Gastrocnemius medialis (tissue), 4 donors: ENCODE results near the gene TCTN1. TPM values are rescaled to one million over a fixed set of nuclear protein-coding genes. Genes with fewer than 3 reads are reported as not detected.
"Not testable (repeated sequence)": the region's sequence is repeated elsewhere in the genome, so short reads cannot be mapped to it uniquely, and the experiment has no call there.

Experiments
- ATAC-seq, 2 donors: fragments of 150-250 bp; one replicate each; pipeline ENCODE4 v1.9.1; 2016
- DNase-seq, 2 donors: peaks; one replicate each; pipeline ENCODE4 v3.0.0-alpha.2; 2019
- H3K27ac ChIP-seq, 4 donors: fragments of 200-600 bp; sonication (generic); 1 replicate in 1 of 4; 2 replicates in 3 of 4; pipeline ENCODE4 v1.5.1; 2016 to 2018; ENCODE audit warnings: mild to moderate bottlenecking in 2 of 4, moderate library complexity in 1 of 4
- H3K27me3 ChIP-seq, 3 donors: fragments of 200-600 bp; sonication (generic) in 2 of 3; 1 replicate in 1 of 3; 2 replicates in 2 of 3; pipeline versions ENCODE4 v1.5.1 to v1.6.0; 2016 to 2019; ENCODE audit warnings: mild to moderate bottlenecking in 1 of 3, moderate library complexity in 1 of 3
- H3K36me3 ChIP-seq, 2 donors: fragments of 200-600 bp; sonication (generic) in 1 of 2; one replicate each; pipeline ENCODE4 v1.5.1; 2017 to 2018
- H3K4me1 ChIP-seq, 2 donors: fragments of 200-600 bp; sonication (generic) in 1 of 2; one replicate each; pipeline ENCODE4 v1.5.1; 2016 to 2017; ENCODE audit warnings: mild to moderate bottlenecking in 2 of 2
- H3K4me3 ChIP-seq, 4 donors: fragments of 200-600 bp; sonication (generic) in 3 of 4; 1 replicate in 1 of 4; 2 replicates in 3 of 4; pipeline ENCODE4 v1.5.1; 2016 to 2019; ENCODE audit warnings: mild to moderate bottlenecking in 2 of 4
- H3K9me3 ChIP-seq, 3 donors: fragments of 200-600 bp; sonication (generic) in 2 of 3; 1 replicate in 1 of 3; 2 replicates in 2 of 3; pipeline ENCODE4 v1.5.1; 2016 to 2019
- CTCF ChIP-seq, 5 experiments: fragments of 450-650 bp in 3 of 5; fragments of 200-600 bp in 2 of 5; sonication (generic) in 2 of 5; IDR thresholded peaks in 4 of 5; conservative IDR thresholded peaks in 1 of 5; 1 replicate in 4 of 5; 2 replicates in 1 of 5; pipeline ENCODE4 v1.5.1; 2016 to 2019; ENCODE audit warnings: antibody characterized with exemption in 5 of 5, mild to moderate bottlenecking in 3 of 5, moderate library complexity in 3 of 5
- POLR2A ChIP-seq, 2 donors: fragments of 450-650 bp; IDR thresholded peaks; one replicate each; pipeline ENCODE4 v1.6.1; 2017; ENCODE audit warnings: antibody characterized with exemption in 2 of 2, mild to moderate bottlenecking in 2 of 2, moderate library complexity in 2 of 2
- in situ Hi-C, 4 donors: fragments of 200-750 bp; cut with MboI; loops; one replicate each; pipeline versions ENCODE4 v1.15.0 to v1.8.0; 2017; ENCODE audit warnings: low sequenced_read_pairs in 4 of 4
- intact Hi-C: fragments of 100-400 bp; cut with DNase I; formaldehyde crosslinking; loops from one replicate; pipeline ENCODE4 v1.15.1; 2023; ENCODE audit warnings: low total_unique reads
- total RNA-seq, 4 donors: library from RNA; depleted of rRNA; stranded (reverse); fragments of >200 nt; gene quantifications; one replicate each; pipeline versions ENCODE4 v1.1.0 to v1.2.3, GENCODE V29; 2016

TCTN1 gene
- total RNA-seq, 4 donors from 2014 or later, result 4.7 to 30.8 (median 22.7) TPM

GRCh38 chr12:110568752-110569151, 45.2 kb upstream of the TCTN1 start:
- Histone ChIP-seq H3K9me3 (peaks cover 0 to 5% (median 2%) of the 10 kb centered on the region in 3 donors), H3K36me3 (no peaks in the 10 kb centered on the region), H3K4me1 (peaks cover 60 to 65% of the 10 kb centered on the region in 2 donors), H3K27me3 (no peaks in the 10 kb centered on the region), H3K27ac (peak overlapping the region in 3 of 4 donors; percentile 55 to 95 (median 89)), H3K4me3 (no peak overlapping the region)
- ATAC-seq (no peak), DNase-seq (no peak)
- in situ Hi-C loops, result no loop called here
- TF ChIP-seq POLR2A (IDR thresholded peaks at IDR 0.05) (no peak), CTCF (IDR thresholded peaks at IDR 0.05 in 4 of 5, conservative IDR thresholded peaks at IDR 0.05 in 1 of 5) (no peak)
- intact Hi-C loops, result no loop called here

GRCh38 chr12:110569838-110570237, 44.1 kb upstream of the TCTN1 start:
- H3K4me3 ChIP-seq, intact Hi-C loops, in situ Hi-C loops, H3K27me3 ChIP-seq, H3K36me3 ChIP-seq, ATAC-seq, H3K9me3 ChIP-seq, DNase-seq: not testable (repeated sequence)
- peaks cover 58 to 67% of the 10 kb centered on the region in 2 donors for H3K4me1 ChIP-seq
- H3K27ac ChIP-seq, result peak overlapping the region; percentile 23 to 95 (median 72)

GRCh38 chr12:110570798-110571197, 43.1 kb upstream of the TCTN1 start:
- H3K27me3 ChIP-seq, H3K36me3 ChIP-seq, DNase-seq, in situ Hi-C loops, ATAC-seq, intact Hi-C loops, H3K27ac ChIP-seq, H3K4me3 ChIP-seq, H3K9me3 ChIP-seq: not testable (repeated sequence)
- H3K4me1 ChIP-seq, result peaks cover 60 to 69% of the 10 kb centered on the region in 2 donors

GRCh38 chr12:110574044-110574443, 39.9 kb upstream of the TCTN1 start:
- no peak overlapping the region for H3K4me3 ChIP-seq
- no peaks in the 10 kb centered on the region for H3K27me3 ChIP-seq
- H3K27ac ChIP-seq, result peak overlapping the region; percentile 91 to 98 (median 94)
- H3K9me3 ChIP-seq, result peaks cover 0 to 5% (median 2%) of the 10 kb centered on the region in 3 donors
- intact Hi-C loops, result no loop called here
- no peaks in the 10 kb centered on the region for H3K36me3 ChIP-seq
- TF ChIP-seq CTCF (IDR thresholded peaks at IDR 0.05 in 4 of 5, conservative IDR thresholded peaks at IDR 0.05 in 1 of 5), result no peak
- no peak for TF ChIP-seq POLR2A (IDR thresholded peaks at IDR 0.05)
- in situ Hi-C loops, result no loop called here
- H3K4me1 ChIP-seq, result peaks cover 64 to 71% of the 10 kb centered on the region in 2 donors
- ATAC-seq (no peak), DNase-seq (no peak)

GRCh38 chr12:110574717-110575230, 39.2 kb upstream of the TCTN1 start:
- Histone ChIP-seq H3K27ac (peak overlapping the region; percentile 91 to 98 (median 94)), H3K4me1 (peaks cover 70 to 74% of the 10 kb centered on the region in 2 donors)
- H3K27me3 ChIP-seq, H3K36me3 ChIP-seq, H3K9me3 ChIP-seq, intact Hi-C loops, DNase-seq, H3K4me3 ChIP-seq, ATAC-seq, in situ Hi-C loops: not testable (repeated sequence)

GRCh38 chr12:110575326-110575725, 38.6 kb upstream of the TCTN1 start:
- Histone ChIP-seq H3K27ac (peak overlapping the region; percentile 91 to 98 (median 94)), H3K27me3 (no peaks in the 10 kb centered on the region), H3K4me1 (peaks cover 76 to 79% of the 10 kb centered on the region in 2 donors), H3K9me3 (peaks cover 0 to 5% (median 2%) of the 10 kb centered on the region in 3 donors), H3K4me3 (no peak overlapping the region), H3K36me3 (no peaks in the 10 kb centered on the region)
- ATAC-seq (peak in 1 of 2 donors; percentile 60), DNase-seq (no peak)
- in situ Hi-C loops (no loop called here), intact Hi-C loops (no loop called here)
- TF ChIP-seq CTCF (IDR thresholded peaks at IDR 0.05 in 4 of 5, conservative IDR thresholded peaks at IDR 0.05 in 1 of 5) (no peak), POLR2A (IDR thresholded peaks at IDR 0.05) (no peak)
